Coronary artery (tissue), 2 donors: ENCODE measurements around the gene PNCK.

Experiments
- DNase-seq: peaks from one replicate; pipeline ENCODE4 v3.0.0-alpha.2; 2017; ENCODE audit warnings: low spot score
- H3K27ac ChIP-seq, 2 donors: fragments of 200-600 bp; sonication (generic); one replicate each; pipeline ENCODE4 v1.5.1; 2016 to 2019
- H3K4me3 ChIP-seq: fragments of 200-600 bp; sonication (generic); 2 replicates; pipeline ENCODE4 v1.5.1; 2016; ENCODE audit warnings: mild to moderate bottlenecking, moderate library complexity
- TF ChIP-seq, protein P1 (sequence below): fragments of 200-600 bp; sonication (generic); IDR thresholded peaks from one replicate; pipeline ENCODE4 v1.5.1; 2019; ENCODE audit warnings: antibody characterized with exemption

PNCK gene

DNA sequence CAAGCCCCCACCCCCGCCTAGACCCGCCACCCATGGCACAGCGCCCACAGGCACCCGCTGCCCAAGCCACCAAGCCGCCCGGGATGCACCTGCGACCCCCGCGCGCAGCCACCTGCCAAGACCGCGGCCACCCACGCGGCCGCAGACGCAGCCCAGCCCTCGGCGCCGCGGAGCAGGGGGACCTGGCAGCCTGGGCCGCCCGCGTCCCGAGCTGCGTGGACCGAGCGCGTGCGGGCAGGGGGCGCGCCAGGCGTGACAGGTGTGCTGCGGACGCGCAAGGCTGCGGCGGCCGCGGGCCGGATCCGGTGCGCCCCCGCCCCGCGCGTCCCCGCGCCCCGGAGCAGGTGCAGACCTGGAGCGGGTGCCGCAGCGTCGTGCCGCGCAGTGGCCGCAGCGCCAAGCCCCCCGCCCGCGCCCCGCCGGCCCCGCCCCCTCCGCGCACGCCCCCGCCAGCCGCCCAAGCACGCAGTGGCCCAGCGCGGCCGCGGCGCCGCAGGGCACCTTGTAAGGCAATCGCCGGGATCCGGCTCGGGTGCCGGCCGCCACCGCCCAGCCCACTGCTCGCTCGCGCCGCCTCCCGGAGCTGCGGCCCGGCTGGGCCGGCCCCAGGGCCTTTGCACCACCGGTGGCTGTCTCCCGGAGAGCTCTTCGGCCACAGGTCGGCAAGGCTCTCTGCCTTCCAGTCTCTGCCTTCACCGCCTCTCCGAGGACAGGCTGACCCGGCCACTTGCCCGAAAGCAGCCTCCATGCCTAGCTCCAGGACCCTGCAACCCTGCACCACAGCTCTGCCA is at the start of gene PNCK:
Gene PNCK (minus strand): TSS at position 386 of the 791 bp plus-strand sequence. CDS start 737 bp downstream, outside the sequence.
- H3K27ac ChIP-seq = no peak within 1 kb of the TSS
- TF ChIP-seq, protein P1, sequence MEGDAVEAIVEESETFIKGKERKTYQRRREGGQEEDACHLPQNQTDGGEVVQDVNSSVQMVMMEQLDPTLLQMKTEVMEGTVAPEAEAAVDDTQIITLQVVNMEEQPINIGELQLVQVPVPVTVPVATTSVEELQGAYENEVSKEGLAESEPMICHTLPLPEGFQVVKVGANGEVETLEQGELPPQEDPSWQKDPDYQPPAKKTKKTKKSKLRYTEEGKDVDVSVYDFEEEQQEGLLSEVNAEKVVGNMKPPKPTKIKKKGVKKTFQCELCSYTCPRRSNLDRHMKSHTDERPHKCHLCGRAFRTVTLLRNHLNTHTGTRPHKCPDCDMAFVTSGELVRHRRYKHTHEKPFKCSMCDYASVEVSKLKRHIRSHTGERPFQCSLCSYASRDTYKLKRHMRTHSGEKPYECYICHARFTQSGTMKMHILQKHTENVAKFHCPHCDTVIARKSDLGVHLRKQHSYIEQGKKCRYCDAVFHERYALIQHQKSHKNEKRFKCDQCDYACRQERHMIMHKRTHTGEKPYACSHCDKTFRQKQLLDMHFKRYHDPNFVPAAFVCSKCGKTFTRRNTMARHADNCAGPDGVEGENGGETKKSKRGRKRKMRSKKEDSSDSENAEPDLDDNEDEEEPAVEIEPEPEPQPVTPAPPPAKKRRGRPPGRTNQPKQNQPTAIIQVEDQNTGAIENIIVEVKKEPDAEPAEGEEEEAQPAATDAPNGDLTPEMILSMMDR = no peak
- H3K4me3 ChIP-seq = peak within 1 kb of the TSS; percentile 45
- DNase-seq = peak; percentile 58

- TF ChIP-seq, protein P1 = no peak
- Histone ChIP-seq H3K27ac (peak overlapping the region; percentile 80 to 95), H3K4me3 (peak overlapping the region; percentile 86)
- DNase-seq = no peak
Measured at GRCh38 chrX:153722704-153723350, 49.2 kb upstream of the PNCK start.

DNA sequence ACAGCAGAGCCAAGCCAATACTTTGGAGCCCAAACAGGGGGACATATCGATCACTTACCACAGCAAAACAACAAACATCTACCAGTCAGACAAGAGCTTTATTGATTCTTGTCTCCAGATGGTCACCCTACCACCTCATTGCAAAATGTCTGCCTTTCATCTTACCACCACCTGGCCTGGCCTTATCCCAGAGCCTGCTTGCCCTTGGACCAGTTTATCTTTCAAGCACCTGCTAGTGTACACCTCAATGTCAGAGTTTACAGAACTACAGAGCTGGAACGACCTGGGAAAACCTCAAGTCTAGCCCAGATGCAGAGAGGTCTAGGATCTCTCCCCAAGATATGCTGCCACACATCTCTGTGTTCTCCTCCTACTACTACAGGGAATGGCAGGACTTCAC is 46.1 kb upstream of the PNCK start:
- Histone ChIP-seq H3K4me3 (no peak overlapping the region), H3K27ac (no peak overlapping the region)
- DNase-seq = no peak
- TF ChIP-seq, protein P1 = no peak

DNA sequence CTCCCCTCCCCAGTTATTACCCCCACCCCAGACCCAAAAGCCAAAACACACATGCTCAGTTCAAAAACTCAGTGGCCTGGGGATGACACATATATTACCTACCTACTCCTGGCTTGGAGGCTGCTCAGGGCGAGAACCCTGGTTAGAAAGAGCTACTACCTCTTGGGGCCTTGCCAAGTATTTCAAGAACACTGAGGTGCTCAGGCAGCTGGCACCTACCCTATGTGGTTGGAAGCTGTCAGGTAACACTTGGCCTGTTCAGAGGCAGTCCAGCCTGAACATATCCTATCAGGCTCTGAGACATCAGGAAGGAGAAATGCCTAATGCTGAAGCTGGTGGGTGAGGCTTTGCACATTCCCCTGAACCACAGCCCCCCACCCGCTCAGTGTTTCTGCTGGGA is 45.6 kb upstream of the PNCK start:
- no peak for DNase-seq
- no peak overlapping the region for H3K4me3 ChIP-seq
- H3K27ac ChIP-seq = no peak overlapping the region
- TF ChIP-seq, protein P1 = no peak

- Histone ChIP-seq H3K27ac (no peak overlapping the region), H3K4me3 (no peak overlapping the region)
- TF ChIP-seq, protein P1 = no peak
- DNase-seq = no peak
Measured at GRCh38 chrX:153717445-153717844, 43.8 kb upstream of the PNCK start.

- Histone ChIP-seq H3K27ac (no peak overlapping the region), H3K4me3 (no peak overlapping the region)
- TF ChIP-seq, protein P1 = no peak
- DNase-seq = no peak
Measured at GRCh38 chrX:153714256-153714655, 40.6 kb upstream of the PNCK start.
